DMS153 (cell line): ENCODE measurements around the gene OBSCN.
"Not testable (repeated sequence)": the region's sequence is repeated elsewhere in the genome, so short reads cannot be mapped to it uniquely, and the experiment has no call there.

ENCODE experiments used
- DNase-seq: peaks from one replicate; lab custom pipeline; 2025; lab: John Stamatoyannopoulos, UW

OBSCN gene

DNA sequence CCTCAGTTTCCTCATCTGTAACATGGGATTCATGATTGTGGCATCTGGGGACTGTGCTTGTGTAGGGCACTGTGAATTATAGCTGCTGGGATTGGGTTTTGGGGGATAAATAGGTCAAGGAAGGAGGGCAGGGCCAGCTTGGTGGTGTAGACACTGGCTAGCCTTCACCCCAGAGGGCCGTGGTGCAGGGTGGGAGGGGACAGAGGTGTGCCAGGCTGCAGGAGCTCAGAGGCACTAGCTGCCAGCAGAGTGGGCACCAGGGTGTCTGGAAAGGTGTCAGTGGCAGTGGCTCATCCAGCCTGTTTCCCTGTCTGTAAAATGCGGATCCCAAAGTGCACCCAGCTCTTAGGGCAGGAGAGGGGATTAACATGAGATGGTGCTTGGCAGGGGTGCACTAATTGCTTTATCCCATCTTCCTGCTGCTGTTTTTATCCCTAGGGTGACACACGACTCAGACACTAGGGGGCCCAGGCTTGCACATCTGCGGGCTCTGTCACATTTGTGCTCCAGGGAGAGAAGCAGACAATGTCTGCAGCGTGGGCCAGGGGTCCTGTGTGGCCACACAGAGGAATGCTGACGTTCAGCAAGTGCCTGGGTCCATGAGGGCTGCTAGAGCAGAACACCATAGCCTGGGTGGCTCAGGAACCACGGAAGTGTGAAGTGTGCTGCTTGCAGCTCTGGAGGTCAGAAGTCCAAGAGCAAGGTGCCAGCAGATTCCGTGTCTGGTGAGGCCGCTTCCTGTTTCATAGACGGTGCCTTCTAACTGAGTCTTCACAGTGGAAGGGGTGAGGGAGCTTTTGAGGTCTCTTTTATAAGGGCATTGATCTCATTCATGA, 19.3 kb downstream of the OBSCN start:
- no peak for DNase-seq

DNA sequence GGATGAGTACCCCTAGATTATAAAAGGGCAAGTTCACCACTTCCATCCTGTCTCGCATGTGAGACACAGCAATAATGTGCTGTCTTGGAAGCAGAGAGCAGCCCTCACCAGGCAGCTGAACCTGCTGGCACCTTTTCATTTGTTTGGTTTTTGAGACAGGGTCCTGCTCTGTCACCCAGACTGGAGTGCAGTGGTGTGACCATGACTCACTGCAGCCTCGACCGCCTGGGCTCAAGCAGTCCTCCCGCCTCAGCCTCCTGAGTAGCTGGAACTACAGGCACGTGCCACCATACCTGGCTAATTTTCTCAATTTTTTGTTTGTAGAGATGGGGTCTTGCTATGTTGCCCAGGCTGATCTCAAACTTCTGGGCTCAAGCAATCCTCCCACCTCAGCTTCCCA, 20.3 kb downstream of the OBSCN start:
- DNase-seq, result not testable (repeated sequence)

- no peak for DNase-seq
These were observed 20.8 kb downstream of the OBSCN start for GRCh38 chr1:228228601-228229074.

GRCh38 chr1:228231189-228231588, 23.3 kb downstream of the OBSCN start:
- no peak for DNase-seq

- no peak for DNase-seq
These were observed 25.3 kb downstream of the OBSCN start for GRCh38 chr1:228233136-228233535.

DNA sequence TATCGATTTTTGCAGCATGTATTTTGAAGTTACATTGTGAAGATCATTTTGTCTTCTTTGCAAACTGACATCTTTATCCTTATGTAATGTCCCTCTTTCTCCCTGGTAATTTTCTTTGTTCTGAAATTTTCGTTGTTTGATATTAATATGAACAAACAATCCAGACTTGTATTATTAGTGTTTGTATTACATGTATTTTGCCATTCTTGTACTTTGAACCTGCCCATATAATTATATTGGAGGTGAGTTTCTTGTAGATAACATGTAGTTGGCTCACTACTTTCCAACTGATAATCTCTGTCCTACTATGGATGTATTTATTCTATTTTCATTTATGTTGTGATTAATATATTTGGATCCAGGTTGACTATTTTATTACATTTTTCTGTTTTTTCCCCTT, 27.1 kb downstream of the OBSCN start:
- no peak for DNase-seq

GRCh38 chr1:228236744-228237143, 28.9 kb downstream of the OBSCN start:
- no peak for DNase-seq

- DNase-seq, result no peak
These were observed 30.2 kb downstream of the OBSCN start for GRCh38 chr1:228238007-228238406.

DNA sequence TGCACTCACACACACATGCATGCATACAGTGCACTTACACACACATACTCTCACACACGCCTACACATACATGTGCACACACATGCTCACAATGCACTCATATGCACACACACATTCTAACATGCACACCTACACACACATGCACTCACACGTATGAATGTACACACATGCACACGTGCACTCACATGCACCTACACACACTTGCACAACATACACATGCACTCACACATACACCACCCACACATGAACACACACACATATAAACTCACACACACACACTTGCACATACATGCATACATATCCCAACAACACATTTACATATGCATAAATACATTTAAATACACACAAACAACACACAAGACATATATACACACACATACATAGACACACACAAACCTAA, 30.6 kb downstream of the OBSCN start:
- no peak for DNase-seq

- DNase-seq, result no peak
These were observed 32.8 kb downstream of the OBSCN start for GRCh38 chr1:228240411-228241240.

GRCh38 chr1:228241259-228241658, 33.4 kb downstream of the OBSCN start:
- no peak for DNase-seq

DNA sequence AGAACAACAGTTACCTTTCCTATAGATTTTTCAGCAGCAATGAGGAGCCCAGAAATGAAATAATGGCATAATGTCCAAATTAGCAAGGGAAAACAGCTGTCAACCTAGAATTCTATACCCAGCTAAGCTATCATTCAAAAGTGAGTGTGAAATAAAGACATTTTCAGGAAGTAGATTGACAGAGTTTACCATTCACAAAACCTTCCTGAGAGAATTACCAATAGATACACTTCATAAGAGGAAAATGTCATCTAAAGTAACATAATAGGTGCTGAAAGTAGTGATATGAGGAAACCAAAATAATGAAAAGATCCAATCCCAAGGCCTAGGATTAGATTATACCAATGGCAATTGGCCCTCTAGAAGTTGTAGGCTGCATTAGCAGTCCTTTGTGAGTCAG, 34.6 kb downstream of the OBSCN start:
- DNase-seq, result no peak

DNA sequence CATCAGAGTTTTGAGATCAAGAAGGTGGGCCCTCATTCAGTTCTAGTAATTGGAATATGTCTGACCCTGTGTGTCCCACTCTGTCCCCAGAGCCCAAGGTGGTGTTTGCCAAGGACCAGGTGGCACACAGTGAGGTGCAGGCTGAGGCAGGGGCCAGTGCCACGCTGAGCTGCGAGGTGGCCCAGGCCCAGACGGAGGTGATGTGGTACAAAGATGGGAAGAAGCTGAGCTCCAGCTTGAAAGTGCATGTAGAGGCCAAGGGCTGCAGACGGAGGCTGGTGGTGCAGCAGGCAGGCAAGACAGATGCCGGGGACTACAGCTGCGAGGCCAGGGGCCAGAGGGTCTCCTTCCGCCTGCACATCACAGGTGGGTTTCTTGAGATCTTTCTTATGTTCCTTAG, 35.2 kb downstream of the OBSCN start:
- no peak for DNase-seq

- DNase-seq, result not testable (repeated sequence)
These were observed 36.1 kb downstream of the OBSCN start for GRCh38 chr1:228243989-228244388.

DNA sequence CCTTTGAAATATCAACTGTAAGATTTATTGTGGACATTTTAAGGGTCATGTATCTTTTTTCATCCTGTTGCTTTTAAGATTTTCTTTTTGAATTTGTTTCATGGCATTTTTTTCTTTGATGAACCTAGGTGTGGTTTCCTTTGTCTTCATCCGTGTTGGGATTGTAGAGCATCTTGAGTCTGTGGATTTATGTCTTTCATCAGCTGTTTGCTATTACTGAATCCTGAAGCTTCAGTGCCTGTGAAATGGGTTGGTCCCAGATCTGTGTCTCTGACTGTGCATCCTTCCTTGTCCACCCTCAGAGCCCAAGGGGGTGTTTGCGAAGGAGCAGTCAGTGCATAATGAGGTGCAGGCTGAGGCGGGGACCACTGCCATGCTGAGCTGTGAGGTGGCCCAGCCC, 37.3 kb downstream of the OBSCN start:
- DNase-seq, result no peak

- no peak for DNase-seq
These were observed 38.5 kb downstream of the OBSCN start for GRCh38 chr1:228246216-228246900.

DNA sequence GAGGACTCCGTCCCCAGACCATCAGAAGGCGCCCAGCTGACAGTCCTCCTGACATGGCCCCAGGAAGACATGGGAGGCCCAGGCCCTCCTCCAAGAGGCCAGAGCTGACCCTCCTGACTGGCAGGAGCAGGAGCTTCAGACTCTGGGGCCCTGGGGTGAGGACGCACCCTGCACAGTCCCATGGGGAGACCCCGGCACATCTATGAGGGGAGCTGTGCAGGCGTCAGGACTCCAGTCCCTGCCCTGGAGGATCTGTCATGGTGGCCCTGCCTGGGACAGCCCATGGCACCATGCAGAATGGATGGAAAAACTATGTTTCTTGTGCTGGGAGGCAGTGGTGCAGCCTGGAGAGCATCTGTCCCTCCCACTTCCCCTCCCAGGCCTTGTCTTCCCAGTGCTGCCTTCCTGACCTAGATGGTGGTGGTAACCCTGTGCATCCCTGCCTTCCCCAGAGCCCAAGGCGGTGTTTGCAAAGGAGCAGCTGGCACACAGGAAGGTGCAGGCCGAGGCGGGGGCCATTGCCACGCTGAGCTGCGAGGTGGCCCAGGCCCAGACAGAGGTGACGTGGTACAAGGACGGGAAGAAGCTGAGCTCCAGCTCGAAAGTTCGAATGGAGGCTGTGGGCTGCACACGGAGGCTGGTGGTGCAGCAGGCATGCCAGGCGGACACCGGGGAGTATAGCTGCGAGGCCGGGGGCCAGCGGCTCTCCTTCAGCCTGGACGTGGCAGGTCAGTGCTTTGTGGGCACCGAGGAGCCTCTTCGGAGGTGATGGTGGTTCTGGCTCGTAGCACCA, 41.9 kb downstream of the OBSCN start:
- DNase-seq, result no peak

- DNase-seq, result not testable (repeated sequence)
These were observed 44.6 kb downstream of the OBSCN start for GRCh38 chr1:228252476-228252875.

DNA sequence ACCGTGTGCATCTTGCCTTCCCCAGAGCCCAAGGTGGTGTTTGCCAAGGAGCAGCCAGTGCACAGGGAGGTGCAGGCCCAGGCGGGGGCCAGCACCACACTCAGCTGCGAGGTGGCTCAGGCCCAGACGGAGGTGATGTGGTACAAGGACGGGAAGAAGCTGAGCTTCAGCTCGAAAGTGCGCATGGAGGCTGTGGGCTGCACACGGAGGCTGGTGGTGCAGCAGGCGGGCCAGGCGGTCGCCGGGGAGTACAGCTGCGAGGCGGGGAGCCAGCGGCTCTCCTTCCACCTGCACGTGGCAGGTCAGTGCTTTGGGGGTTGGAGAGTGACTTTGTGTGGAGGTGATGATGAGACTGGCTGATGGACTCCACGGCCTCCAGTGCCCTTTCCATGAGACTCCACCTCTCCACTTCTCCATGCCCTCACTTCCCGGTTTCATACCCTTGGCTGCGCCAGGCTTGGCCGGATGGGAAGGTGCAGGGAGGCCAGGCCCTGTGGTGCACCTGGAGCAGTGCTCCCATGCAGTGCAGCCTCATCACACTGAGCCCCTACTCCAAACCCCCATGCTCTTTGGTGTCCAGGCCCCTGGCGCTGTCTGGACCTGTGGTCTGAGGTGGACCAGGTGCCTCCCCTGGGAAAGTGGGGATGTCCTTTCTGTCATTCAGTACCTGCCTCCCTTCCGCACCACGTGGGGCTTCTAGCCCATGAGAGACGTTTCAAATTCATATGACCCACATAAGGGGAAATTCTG, 49.0 kb downstream of the OBSCN start:
- no peak for DNase-seq

DNA sequence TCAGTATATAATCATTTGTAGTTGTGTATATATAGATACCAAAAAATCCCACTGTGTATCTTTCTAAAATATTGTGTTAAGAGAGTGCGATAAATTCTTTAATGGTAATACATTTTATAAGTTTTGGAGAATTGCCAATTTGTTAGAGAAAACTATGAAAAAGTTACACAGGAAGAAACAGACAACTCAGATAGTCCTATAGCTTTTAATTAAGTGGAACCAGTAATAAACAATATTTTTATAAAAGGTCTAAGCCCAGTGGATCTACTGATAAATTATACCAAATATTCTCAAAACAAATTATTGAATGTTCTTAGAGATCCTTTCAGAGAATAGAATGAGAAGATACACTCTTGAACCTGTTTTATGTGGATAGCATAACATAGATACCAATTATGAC, 50.6 kb downstream of the OBSCN start:
- no peak for DNase-seq

DNA sequence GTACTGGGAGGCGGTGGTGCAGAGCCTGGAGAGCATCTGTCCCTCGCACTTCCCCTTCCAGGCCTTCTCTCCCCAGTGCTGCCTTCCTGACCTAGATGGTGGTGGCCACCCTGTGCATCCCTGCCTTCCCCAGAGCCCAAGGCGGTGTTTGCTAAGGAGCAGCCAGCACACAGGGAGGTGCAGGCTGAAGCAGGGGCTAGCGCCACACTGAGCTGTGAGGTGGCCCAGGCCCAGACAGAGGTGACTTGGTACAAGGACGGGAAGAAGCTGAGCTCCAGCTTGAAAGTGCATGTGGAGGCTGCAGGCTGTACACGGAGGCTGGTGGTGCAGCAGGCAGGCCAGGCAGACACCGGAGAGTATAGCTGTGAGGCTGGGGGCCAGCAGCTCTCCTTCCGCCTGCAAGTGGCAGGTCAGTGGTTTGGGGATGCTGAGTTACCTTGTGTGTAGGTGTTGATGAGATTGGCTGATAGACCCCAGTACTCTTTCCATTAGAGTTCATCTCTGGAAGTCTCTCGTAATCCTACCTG, 51.6 kb downstream of the OBSCN start:
- no peak for DNase-seq
